GM18951 (cell line): ENCODE data around the gene BCAR3.
"Not testable (repeated sequence)": the region's sequence is repeated elsewhere in the genome, so short reads cannot be mapped to it uniquely, and the experiment has no call there.

Experiments
- POLR2A ChIP-seq: IDR thresholded peaks from 4 replicates; pipeline ENCODE4 v1.6.1; 2011; ENCODE audit warnings: mild to moderate bottlenecking; ENCODE audit not compliant: insufficient read length, insufficient read depth; ENCODE audit errors: extremely low read depth
- in situ Hi-C: fragments of 300-500 bp; cut with MboI; formaldehyde crosslinking; loops from one replicate; pipeline ENCODE4 v1.12.0; 2022; ENCODE audit warnings: low sequenced_read_pairs, mixed read lengths, inconsistent platforms; ENCODE audit not compliant: unreplicated experiment

The BCAR3 gene

DNA sequence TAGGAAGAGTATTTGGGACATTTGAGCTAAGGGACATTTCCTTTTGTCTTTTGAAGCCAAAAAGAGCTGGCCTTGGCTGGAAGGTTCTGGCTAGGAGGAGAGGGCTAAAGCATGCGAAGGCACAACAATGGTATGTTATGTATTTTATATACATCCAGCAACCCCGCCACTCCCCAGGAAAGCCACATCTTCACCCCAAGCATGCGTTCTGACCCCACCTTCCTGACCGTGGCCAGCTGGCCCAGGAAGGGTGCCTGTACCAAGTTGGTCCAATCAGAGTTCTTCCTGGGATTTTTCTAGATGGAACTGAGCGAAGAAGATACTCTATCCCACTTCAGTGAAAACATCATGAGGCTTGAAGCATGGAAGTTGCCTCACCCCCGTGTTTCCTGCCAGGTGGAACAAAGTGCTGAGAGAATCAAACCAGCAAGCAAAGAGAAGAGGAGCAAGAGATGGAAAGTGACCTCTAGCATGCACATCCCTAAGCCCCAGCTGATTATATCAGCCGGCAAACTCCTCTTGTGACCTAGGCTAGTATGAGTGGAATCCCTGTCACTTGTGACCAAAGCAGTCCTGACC lies 82.7 kb downstream of the BCAR3 start:
- in situ Hi-C loops, result no loop called here
- no peak for TF ChIP-seq POLR2A

DNA sequence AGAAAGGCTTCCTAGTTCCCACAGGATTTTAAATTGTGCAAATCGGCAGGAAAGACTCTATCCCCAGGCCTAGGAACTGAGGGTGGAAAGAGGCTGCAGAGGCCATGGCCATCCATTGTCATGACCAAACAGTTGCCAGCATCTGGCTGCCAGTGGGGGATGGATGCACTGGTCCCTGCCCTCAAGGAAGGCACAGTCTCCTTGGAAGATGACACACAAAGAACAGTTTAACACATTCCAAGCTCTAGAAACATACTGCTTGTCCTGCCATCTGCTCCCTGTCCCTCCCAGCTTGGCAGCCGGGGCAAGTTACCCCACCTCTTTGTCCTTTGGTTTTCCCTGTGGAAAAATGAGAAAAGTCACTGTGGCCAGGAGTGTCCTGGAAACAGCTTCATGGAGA lies 83.2 kb downstream of the BCAR3 start:
- TF ChIP-seq POLR2A, result no peak
- in situ Hi-C loops, result no loop called here

DNA sequence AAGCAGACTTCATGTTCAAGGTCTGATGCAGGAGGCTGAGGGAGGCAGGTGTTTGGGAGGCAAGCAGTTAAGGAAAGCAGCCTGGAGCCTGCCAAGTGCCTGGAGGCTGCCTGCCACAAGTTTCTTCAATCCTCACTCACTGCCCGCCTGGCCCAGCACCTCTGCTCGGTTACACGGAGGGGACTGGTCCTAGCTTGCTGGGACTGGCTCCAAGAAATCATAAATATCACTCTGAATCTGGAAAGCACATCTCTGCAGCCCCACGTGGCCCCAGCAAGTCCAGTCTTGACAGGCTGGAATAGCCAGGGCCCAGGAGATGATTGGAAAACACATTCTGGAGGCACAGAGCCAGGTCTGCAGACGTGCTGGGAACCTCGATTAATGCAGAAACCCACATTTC lies 83.9 kb downstream of the BCAR3 start:
- in situ Hi-C loops, result no loop called here
- TF ChIP-seq POLR2A, result no peak

DNA sequence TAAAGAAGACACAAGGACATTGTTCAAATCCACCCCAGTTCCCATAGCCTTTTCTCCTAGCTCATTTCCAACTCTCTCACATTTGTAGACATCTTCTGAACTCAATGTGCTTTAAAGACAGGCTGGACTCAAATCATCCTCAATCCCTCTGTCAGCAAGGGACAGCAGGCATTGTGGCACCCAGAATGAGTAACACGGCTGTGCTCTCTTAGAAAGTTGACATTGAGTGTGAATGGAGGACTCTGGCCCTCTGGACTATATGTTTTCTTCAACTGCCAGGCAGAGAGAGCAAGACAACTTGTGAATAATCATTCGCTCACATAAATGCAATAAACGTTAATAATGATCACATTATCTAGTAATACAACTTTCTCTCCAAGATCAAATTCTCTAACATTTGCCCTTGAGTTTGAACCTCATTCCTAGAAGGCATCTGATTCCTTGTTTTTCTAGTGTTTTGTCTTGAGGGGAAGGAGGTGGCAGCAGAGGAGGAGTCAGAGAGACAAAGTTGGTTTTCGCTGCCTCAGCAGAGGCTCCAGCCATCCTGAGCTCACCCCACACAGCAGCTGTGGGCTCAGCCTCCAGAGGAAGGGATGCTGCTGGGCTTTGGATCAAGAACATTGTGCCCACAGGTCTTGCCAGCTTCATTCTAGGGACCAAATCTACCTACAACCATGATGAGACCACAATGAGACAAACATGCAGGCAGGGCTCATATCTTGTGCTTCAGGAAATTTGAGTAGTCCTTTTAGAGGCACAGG lies 85.1 kb downstream of the BCAR3 start:
- TF ChIP-seq POLR2A, result no peak
- in situ Hi-C loops, result no loop called here

DNA sequence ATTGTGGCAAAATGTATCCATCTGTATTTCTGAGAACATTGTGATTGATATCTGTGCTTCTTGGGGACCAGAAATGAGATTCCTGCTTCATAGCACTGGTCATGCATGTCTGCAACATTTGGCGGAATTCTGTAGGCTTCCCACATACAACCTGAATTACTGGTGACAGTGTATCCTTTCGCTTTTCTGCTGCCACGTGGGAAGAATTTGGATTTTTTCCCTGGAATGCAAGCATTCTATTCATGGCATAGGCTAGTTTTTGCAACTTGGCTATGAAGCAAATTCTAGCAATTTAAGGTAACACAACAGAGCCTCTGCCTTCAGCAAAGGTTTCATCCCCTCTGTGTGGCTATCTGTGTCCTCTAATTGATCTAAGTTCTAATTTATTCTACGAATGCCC lies 85.9 kb downstream of the BCAR3 start:
- no peak for TF ChIP-seq POLR2A
- in situ Hi-C loops, result no loop called here

DNA sequence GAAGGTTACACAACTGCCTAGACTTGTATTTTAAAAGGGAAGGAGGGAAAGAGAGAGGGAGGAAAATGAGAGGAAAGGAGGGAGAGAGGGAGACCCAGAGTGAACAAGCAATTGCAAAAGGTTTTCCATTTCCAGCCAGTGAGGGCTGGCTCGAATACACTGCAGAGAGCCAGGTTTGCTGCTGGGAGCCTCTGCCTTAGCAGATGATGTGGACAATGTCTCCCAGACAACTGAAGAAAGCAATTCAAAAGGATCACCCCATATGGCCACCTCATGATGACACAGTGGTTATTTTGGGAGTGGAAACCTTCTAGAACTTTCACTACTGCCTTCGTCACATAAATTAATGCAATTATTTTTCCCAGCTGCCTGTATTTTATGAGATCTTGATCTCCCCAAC lies 86.4 kb downstream of the BCAR3 start:
- TF ChIP-seq POLR2A, result no peak
- in situ Hi-C loops, result no loop called here

DNA sequence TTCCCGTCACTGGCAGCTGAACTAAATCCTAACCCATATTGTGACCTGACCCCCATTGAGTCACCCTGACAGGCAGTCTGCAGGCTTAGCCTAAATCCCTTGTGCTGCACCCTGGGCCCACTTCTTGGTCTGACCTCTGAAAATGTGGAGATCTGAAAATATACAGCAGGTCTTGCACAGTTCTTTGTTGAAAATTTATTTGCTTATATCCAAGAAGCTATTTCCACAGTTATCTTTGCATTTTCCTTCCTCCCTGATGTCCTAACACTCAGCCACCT lies 87.1 kb downstream of the BCAR3 start:
- in situ Hi-C loops, result no loop called here
- no peak for TF ChIP-seq POLR2A

DNA sequence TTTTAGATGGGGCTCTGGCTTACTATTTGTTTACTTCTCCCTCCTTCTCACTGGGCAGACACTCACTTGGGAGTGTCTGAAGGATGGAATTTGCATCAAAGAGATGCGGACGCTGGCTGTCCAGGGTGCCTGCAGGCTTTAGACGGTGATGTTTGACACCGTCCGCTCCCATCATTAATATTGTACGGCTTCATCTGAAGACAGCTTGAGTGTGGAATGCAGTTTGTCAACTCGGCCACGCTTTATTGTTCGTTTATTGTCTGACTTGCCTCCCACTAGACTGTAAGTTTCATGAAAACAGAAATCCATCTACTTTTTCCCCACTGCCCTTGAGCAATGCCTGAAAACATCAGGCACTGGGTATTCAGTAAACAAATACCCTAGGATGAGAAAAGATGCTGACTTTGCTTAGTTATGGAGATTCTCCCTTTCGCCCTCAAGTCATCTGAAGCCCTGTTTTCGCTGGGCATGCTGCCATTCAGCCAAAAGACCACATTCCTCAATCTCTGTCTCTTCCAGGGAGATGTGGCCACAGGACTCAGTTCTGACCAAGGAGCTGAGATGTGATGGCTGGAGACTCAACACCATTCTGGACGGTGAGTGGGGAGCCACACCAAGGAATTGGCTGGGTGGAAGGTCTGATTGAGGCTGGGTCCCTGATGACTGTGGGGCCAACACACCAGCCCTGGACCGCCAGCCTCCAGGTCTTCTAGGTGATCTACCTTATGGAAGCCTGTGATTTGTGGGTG lies 87.6 kb downstream of the BCAR3 start:
- in situ Hi-C loops, result no loop called here
- TF ChIP-seq POLR2A, result no peak

DNA sequence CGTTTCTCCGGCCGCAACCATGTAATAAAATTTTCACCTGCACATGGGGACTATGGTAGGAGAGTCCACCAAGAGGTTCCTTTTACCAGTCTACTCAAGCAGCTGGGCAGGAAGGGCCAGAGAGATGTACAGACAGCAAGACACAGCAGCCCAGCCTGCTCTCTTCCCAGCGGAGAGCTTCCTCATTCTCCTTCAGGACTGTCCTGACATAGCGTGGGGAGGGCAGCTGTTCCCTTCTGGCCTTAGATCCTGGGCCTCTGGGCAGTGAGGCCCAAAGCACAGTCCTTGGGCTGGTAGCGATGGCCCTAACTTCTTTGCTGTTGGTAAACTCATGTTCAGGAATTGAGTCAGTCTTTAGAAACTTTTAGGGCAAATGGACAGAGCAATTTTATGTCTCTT lies 89.1 kb downstream of the BCAR3 start:
- in situ Hi-C loops, result no loop called here
- TF ChIP-seq POLR2A, result no peak

DNA sequence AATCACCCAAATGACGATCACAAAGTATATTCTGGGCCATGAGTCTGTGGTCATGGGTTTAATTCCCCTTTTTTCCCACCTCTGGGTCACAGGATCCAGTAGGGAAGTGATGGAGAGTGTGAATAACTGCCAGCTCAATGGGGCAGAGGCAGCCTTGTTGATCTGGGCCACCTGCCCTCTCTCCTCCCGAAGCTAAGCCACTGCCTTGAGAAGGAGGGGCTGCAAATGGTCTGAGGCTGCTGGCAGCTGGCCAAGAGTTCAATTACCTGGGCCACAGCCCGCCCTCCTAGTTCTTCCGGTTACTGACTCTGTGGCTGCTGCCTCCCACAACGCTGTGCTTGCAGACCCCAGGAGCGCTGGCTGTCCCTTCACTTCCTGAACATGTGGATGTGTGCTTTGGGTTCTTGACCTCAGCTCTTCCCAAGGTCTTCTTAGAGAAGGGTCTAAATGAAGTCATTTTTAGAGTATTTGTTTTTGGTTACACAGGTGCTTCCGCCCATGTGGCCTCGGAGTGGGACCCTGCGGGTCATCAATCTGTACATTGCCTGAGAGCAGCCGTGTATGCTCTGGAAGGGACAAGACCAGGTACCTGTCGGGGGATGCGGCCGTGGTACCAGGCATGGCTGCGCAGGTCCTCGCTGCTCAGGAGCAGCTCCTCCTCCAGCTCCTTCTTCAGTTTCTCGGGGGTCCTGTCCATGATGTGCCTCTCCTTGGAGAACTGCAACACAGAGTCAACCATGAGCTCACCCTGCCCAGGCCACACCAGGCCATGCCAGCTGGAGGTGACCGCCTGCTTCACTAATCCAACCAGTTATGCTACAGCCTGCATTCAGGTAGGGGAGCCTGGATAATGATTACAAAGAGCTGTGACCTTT lies 89.7 kb downstream of the BCAR3 start:
- in situ Hi-C loops, result no loop called here
- no peak for TF ChIP-seq POLR2A

DNA sequence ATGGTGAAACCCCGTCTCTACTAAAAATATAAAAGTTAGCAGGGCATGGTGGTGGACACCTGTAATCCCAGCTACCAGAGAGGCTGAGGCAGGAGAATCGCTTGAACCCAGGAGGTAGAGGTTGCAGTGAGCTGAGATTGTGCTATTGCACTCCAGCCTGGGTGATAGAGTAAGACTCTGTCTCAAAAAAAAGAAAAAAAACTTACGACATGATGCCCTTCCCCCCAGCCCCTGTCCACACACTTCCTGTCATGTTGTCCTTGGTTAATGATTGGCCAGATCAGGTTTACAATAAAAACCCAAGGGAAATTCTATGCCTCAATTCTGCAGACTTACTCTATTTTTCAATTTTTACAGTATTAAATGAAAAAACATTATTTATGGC lies 90.4 kb downstream of the BCAR3 start:
- in situ Hi-C loops, result not testable (repeated sequence)

DNA sequence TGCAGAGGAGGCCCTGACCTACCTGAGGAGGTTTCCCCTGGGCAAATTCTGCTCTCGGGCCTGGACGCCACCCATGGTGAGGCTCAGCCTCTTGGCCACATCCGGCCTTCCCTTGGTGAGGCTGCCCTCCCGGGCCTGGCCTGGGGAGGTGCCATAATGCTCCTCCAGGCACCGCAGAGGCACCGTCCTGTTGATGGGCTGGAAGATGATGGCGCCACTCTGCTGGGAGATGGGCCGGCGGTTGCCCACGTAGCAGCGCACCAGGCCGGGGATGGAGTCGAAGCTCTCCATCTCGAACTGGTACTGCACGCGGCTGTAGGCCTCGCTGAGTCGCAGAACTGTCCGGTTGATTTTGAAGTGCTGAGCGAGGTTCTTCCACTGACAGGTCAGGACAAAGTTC lies 92.7 kb downstream of the BCAR3 start:
- in situ Hi-C loops, result no loop called here
- TF ChIP-seq POLR2A, result no peak

DNA sequence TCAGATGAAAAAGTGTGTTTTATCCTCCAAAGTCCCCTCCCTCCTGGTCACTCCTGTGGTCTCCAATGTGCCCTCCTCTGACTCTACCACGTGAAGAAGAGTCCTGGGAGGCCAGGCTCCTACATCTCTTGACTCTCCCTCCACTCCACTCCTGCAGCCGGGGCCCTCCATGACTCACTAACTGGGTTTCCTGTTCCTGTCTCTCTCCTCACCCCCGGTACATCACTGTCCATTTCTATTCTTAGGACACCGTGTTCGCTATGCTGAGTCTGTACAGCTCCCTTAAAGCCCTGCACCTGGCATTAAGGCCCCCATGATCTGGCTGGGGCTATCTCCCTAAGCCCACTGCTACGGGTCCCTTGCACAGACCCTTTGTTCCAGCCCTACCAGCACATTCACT lies 93.4 kb downstream of the BCAR3 start:
- in situ Hi-C loops, result no loop called here
- no peak for TF ChIP-seq POLR2A

DNA sequence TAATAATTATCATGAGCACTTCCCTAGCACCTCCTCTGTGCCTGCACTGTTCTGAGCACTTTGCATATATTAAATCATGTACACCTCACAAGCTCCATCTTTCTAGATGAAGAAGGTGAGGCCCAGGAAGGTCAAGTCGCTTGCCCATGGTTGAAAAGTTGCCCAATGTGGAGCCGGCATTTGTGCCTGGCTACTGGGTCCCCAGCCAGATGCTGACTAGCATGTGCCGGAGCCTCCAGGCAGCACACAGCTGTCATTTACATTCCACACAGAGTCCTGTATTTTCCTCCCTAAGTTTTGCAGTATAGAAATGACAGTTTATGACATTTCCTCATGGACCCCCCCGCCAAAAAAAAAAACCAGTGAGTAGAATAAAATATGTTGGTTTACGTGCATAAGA lies 94.3 kb downstream of the BCAR3 start:
- in situ Hi-C loops, result no loop called here
- no peak for TF ChIP-seq POLR2A
